HFFc6 (cell line): ENCODE measurements around the gene MPPED1. TPM values are rescaled to one million over a fixed set of nuclear protein-coding genes. Genes with fewer than 3 reads are reported as not detected.

ENCODE experiments used
- DNase-seq: peaks from one replicate; pipeline ENCODE4 v3.0.0-alpha.2; 2018
- H3K27ac Mint-ChIP-seq: 2 replicates; pipeline ENCODE4 v1.8.0; 2020; ENCODE audit warnings: mild to moderate bottlenecking, mixed read lengths
- H3K27me3 Mint-ChIP-seq: 2 replicates; pipeline ENCODE4 v1.8.0; 2021; ENCODE audit warnings: mild to moderate bottlenecking, moderate library complexity, mixed read lengths; ENCODE audit not compliant: insufficient read depth
- H3K36me3 Mint-ChIP-seq: 2 replicates; pipeline ENCODE4 v1.8.0; 2021; ENCODE audit warnings: low read depth, mixed read lengths
- H3K4me1 Mint-ChIP-seq: 2 replicates; pipeline ENCODE4 v1.8.0; 2020; ENCODE audit warnings: low read depth, mixed read lengths
- H3K4me3 Mint-ChIP-seq: 2 replicates; pipeline ENCODE4 v1.8.0; 2020; ENCODE audit warnings: mild to moderate bottlenecking, moderate library complexity, mixed read lengths
- H3K9me3 Mint-ChIP-seq: 2 replicates; pipeline ENCODE4 v1.8.0; 2020; ENCODE audit warnings: mild to moderate bottlenecking, mixed read lengths
- total RNA-seq, 6 experiments: library from RNA; stranded (reverse); fragmentation: NEBNext Ultra II Directional; extraction: Animal tissue kit (Norgen Biotek cat#: 25700); gene quantifications; 2 replicates in 1 of 6; 3 replicates in 5 of 6; pipeline ENCODE4 v1.2.3, GENCODE V29; 2021
- TF ChIP-seq, protein P1 (sequence below): fragments of 200-600 bp; sonication (generic); IDR thresholded peaks from 2 replicates; pipeline ENCODE4 v1.5.0; 2021; ENCODE audit warnings: antibody characterized with exemption, mild to moderate bottlenecking

MPPED1 gene
- total RNA-seq, 6 experiments from 2014 or later: not detected

GRCh38 chr22:43483669-43484068, 71.9 kb downstream of the MPPED1 start:
- no peak overlapping the region for H3K4me3 Mint-ChIP-seq
- H3K4me1 Mint-ChIP-seq: no peaks in the 10 kb centered on the region
- TF ChIP-seq, protein P1, sequence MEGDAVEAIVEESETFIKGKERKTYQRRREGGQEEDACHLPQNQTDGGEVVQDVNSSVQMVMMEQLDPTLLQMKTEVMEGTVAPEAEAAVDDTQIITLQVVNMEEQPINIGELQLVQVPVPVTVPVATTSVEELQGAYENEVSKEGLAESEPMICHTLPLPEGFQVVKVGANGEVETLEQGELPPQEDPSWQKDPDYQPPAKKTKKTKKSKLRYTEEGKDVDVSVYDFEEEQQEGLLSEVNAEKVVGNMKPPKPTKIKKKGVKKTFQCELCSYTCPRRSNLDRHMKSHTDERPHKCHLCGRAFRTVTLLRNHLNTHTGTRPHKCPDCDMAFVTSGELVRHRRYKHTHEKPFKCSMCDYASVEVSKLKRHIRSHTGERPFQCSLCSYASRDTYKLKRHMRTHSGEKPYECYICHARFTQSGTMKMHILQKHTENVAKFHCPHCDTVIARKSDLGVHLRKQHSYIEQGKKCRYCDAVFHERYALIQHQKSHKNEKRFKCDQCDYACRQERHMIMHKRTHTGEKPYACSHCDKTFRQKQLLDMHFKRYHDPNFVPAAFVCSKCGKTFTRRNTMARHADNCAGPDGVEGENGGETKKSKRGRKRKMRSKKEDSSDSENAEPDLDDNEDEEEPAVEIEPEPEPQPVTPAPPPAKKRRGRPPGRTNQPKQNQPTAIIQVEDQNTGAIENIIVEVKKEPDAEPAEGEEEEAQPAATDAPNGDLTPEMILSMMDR: no peak
- H3K36me3 Mint-ChIP-seq: peaks cover 11% of the 10 kb centered on the region
- DNase-seq: no peak
- peaks cover 3% of the 10 kb centered on the region for H3K27me3 Mint-ChIP-seq
- H3K9me3 Mint-ChIP-seq: peaks cover 36% of the 10 kb centered on the region
- no peak overlapping the region for H3K27ac Mint-ChIP-seq

- Mint-ChIP-seq H3K9me3 (peaks cover 40% of the 10 kb centered on the region), H3K27ac (no peak overlapping the region), H3K36me3 (peaks cover 11% of the 10 kb centered on the region), H3K4me1 (no peaks in the 10 kb centered on the region), H3K4me3 (no peak overlapping the region), H3K27me3 (peaks cover 3% of the 10 kb centered on the region)
- no peak for DNase-seq
- TF ChIP-seq, protein P1: no peak
Observed at GRCh38 chr22:43484227-43484626, 72.4 kb downstream of the MPPED1 start.

DNA sequence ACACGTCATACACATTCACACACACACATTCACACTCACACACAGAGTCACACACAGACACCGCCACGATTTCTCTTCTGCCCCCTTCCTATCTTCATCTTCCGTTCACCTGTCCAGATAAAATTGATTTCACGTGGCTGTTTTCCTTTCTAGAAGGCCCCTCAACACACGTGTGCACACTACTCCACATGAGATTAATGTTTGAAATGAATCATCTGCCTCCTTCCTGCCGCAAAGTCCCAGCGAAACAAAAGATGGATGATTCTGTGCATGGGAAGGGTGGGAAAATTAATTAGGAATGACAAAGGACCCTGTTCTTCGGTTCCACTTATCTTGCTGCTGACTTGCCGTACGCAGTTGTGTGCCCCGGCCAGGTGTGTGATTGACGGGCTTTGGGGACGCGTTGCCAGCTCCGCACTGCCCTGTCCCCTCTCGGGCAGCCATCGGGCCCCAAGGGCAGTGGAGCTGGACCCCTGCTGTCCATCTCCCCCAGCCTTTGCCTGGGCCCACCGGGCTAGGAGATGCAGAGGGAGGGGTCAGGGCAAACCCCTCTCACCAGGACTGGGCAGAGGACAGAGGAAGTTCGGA, 73.8 kb downstream of the MPPED1 start:
- no peak overlapping the region for H3K27ac Mint-ChIP-seq

DNA sequence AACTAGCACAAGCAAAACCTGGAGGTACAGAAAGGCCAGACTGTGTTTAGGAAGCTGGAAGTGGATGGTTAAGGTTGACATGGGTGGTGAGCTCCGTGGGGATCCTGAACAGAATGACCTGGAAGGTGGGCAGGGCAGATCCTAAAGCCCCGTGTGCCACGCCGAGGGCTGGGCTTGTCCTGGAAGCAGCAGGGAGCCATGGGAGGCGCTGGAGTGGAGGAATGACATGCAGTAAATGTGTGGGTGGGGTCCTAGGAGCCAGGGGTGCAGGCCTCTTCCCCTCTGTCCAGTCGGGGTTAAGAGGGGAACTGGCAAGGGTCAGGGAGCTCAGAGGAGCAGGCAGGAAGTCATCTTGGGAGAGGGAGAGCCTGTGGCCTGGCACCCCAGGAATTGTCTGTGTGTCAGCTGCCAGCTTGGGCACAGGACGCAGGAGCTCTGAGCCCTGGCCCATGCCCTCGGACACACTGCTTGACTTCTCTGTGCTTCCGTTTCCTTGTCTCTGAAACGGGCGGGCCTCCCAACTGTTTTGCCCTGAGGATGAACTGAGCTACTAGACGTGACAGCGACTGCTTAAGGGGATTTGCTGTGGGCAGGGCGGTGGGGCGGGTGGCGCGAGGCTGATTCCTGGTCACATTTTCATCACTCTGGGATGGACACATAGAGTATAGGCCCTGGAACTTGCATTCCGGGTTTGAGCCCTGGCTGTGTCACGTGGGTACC, 75.7 kb downstream of the MPPED1 start:
- peaks cover 7% of the 10 kb centered on the region for H3K36me3 Mint-ChIP-seq
- DNase-seq: no peak
- H3K4me1 Mint-ChIP-seq: no peaks in the 10 kb centered on the region
- peaks cover 4% of the 10 kb centered on the region for H3K27me3 Mint-ChIP-seq
- TF ChIP-seq, protein P1: no peak
- H3K9me3 Mint-ChIP-seq: peaks cover 38% of the 10 kb centered on the region
- H3K27ac Mint-ChIP-seq: no peak overlapping the region
- H3K4me3 Mint-ChIP-seq: no peak overlapping the region

More for the DNA sequence above, 73.8 kb downstream of the MPPED1 start:
- Mint-ChIP-seq H3K4me1 (no peaks in the 10 kb centered on the region), H3K27me3 (peaks cover 5% of the 10 kb centered on the region), H3K36me3 (peaks cover 7% of the 10 kb centered on the region), H3K4me3 (no peak overlapping the region), H3K9me3 (peaks cover 38% of the 10 kb centered on the region)
- no peak for DNase-seq
- TF ChIP-seq, protein P1: no peak

GRCh38 chr22:43488031-43488866, 76.4 kb downstream of the MPPED1 start:
- no peak for DNase-seq
- Mint-ChIP-seq H3K27me3 (peaks cover 4% of the 10 kb centered on the region), H3K4me3 (no peak overlapping the region), H3K4me1 (no peaks in the 10 kb centered on the region), H3K9me3 (peaks cover 45% of the 10 kb centered on the region), H3K36me3 (peaks cover 7% of the 10 kb centered on the region), H3K27ac (no peak overlapping the region)
- TF ChIP-seq, protein P1: no peak
